Testis (tissue), 3 donors: ENCODE measurements around the gene NRG2. TPM values are rescaled to one million over a fixed set of nuclear protein-coding genes. Genes with fewer than 3 reads are reported as not detected.

Source experiments
- DNase-seq: peaks from one replicate; pipeline ENCODE4 v3.0.0-alpha.2; 2019
- H3K27ac ChIP-seq, 2 donors: fragments of 200-600 bp; sonication (generic); one replicate each; pipeline ENCODE4 v1.5.1; 2019
- H3K27me3 ChIP-seq: fragments of 200-600 bp; sonication (generic); one replicate; pipeline ENCODE4 v1.5.1; 2019
- H3K36me3 ChIP-seq: fragments of 200-600 bp; sonication (generic); one replicate; pipeline ENCODE4 v1.5.1; 2017; ENCODE audit warnings: low read depth; ENCODE audit errors: missing control alignments
- H3K4me1 ChIP-seq: fragments of 200-600 bp; sonication (generic); one replicate; pipeline ENCODE4 v1.5.1; 2019
- H3K4me3 ChIP-seq, 2 donors: fragments of 200-600 bp; sonication (generic); one replicate each; pipeline ENCODE4 v1.5.1; 2017 to 2019
- H3K9me3 ChIP-seq: fragments of 200-600 bp; sonication (generic); one replicate; pipeline ENCODE4 v1.5.1; 2017
- POLR2A ChIP-seq: fragments of 450-650 bp; IDR thresholded peaks from one replicate; pipeline ENCODE4 v1.6.1; 2017; ENCODE audit warnings: antibody characterized with exemption, mild to moderate bottlenecking, moderate library complexity
- WGBS, 2 donors: methylation state at CpG; one replicate each; pipeline ENCODE4 v1.1.5; 2018; 5-methylcytosine and 5-hydroxymethylcytosine counted together
- intact Hi-C: fragments of 100-400 bp; cut with DNase I; formaldehyde crosslinking; loops from one replicate; pipeline ENCODE4 v1.15.1; 2023; ENCODE audit warnings: low total_unique reads
- polyA plus RNA-seq: library from polyadenylated mRNA; stranded (reverse); fragments of 350-450 nt; fragmentation: Illumina TruSeq; extraction: RNeasy Lipid Tissue Mini Kit (QIAGEN cat#74804); gene quantifications from one replicate; pipeline ENCODE4 v1.2.3, GENCODE V29; 2014; ENCODE audit warnings: low read depth, low replicate concordance; ENCODE audit not compliant: insufficient read depth
- total RNA-seq, 2 donors: library from RNA; depleted of rRNA; stranded (reverse); fragments of >200 nt; gene quantifications; one replicate each; pipeline ENCODE4 v1.2.3, GENCODE V29; 2016
- TF ChIP-seq, protein P1 (sequence below), 3 experiments: fragments of 450-650 bp in 2 of 3; fragments of 200-600 bp in 1 of 3; sonication (generic) in 1 of 3; IDR thresholded peaks; one replicate each; pipeline ENCODE4 v1.5.1; 2016 to 2019; ENCODE audit warnings: antibody characterized with exemption in 3 of 3, mild to moderate bottlenecking in 2 of 3, moderate library complexity in 1 of 3

Gene NRG2
- total and polyA plus RNA-seq, 3 donors from 2014 or later = 4.8 to 23.2 (median 13.0) TPM

DNA sequence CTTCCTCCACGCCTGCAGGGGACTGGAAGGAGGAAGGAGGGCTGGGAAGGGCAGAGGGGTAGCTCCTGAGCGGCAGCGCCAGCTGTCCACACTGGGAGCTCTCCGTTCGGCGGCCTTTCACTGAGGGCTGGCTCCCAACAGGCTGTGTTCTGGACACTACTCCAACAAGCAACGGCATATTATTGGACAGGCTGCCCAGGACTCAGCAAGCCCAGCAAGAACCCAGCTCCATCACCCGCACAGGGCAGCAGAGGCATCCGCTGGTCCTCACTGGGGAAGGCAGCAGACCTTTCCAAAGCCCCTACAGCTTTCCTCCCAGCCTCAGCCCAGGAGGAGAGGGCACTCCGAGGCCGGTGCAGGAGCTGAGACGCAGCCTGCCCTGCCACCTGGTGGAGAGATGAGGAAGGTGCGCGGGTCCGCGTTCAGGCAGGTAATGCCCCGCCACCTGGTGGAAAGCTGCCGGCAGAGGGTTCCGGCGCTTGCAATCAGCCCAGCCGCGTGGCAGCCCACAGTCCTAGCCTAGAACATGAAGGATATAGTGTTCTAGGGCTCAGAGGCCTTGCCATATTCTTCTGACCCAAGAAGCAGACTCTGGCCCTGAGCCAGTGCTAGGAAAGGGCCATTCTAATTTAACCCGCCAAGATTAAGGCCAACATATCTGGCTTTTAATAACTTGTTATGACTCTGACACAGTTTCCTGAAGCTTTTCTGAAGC lies 74.4 kb downstream of the NRG2 start:
- 9 to 25% methylated on average over 7 to 23 of the region's 23 CpGs for WGBS, 2 donors
- peak overlapping the region; percentile 9 to 47 for H3K27ac ChIP-seq
- intact Hi-C loops = loop anchor here (5.0 to 10.0 kb wide), 2 partner anchors 94 to 181 kb away; no protein-coding TSS in a partner anchor

DNA sequence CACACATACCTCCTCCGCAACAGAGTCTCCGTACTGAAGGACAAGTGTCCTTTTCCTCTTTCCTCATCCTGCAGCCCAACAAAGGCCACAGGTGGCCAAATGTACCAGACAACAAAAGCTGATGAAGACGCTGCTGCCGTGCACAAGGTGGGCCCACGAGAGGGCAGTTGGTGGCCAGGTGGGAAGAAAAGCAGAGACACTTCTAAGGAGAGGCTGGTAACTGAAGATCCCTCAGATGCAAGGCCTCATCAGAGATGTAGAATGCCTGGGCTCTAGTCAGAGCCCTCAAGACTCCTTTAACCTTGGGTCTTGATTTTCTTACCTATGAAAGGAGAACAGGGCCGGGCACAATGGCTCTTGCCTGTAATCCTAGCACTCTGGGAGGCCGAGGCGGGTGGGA lies 75.7 kb downstream of the NRG2 start:
- peaks cover 13% of the 10 kb centered on the region for H3K4me1 ChIP-seq
- no peak overlapping the region for H3K4me3 ChIP-seq
- intact Hi-C loops = loop anchor here (5.0 to 10.0 kb wide), 2 partner anchors 93 to 180 kb away; no protein-coding TSS in a partner anchor
- H3K9me3 ChIP-seq = no peaks in the 10 kb centered on the region
- TF ChIP-seq, protein P1, sequence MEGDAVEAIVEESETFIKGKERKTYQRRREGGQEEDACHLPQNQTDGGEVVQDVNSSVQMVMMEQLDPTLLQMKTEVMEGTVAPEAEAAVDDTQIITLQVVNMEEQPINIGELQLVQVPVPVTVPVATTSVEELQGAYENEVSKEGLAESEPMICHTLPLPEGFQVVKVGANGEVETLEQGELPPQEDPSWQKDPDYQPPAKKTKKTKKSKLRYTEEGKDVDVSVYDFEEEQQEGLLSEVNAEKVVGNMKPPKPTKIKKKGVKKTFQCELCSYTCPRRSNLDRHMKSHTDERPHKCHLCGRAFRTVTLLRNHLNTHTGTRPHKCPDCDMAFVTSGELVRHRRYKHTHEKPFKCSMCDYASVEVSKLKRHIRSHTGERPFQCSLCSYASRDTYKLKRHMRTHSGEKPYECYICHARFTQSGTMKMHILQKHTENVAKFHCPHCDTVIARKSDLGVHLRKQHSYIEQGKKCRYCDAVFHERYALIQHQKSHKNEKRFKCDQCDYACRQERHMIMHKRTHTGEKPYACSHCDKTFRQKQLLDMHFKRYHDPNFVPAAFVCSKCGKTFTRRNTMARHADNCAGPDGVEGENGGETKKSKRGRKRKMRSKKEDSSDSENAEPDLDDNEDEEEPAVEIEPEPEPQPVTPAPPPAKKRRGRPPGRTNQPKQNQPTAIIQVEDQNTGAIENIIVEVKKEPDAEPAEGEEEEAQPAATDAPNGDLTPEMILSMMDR (IDR thresholded peaks at IDR 0.05) = no peak
- TF ChIP-seq POLR2A = no peak
- peak; percentile 13 for DNase-seq
- no peaks in the 10 kb centered on the region for H3K36me3 ChIP-seq
- H3K27ac ChIP-seq = no peak overlapping the region
- no peaks in the 10 kb centered on the region for H3K27me3 ChIP-seq
- 80 to 93% methylated on average over 5 to 8 of the region's 8 CpGs for WGBS, 2 donors

More for the DNA sequence above, 74.4 kb downstream of the NRG2 start:
- Histone ChIP-seq H3K9me3 (no peaks in the 10 kb centered on the region), H3K36me3 (no peaks in the 10 kb centered on the region), H3K4me1 (peaks cover 13% of the 10 kb centered on the region), H3K27me3 (no peaks in the 10 kb centered on the region), H3K4me3 (peak overlapping the region; percentile 14 to 24)
- peak; percentile 95 for DNase-seq
- TF ChIP-seq, protein P1 (IDR thresholded peaks at IDR 0.05) = peak; percentile 99 to 100 (median 100)
- no peak for TF ChIP-seq POLR2A

DNA sequence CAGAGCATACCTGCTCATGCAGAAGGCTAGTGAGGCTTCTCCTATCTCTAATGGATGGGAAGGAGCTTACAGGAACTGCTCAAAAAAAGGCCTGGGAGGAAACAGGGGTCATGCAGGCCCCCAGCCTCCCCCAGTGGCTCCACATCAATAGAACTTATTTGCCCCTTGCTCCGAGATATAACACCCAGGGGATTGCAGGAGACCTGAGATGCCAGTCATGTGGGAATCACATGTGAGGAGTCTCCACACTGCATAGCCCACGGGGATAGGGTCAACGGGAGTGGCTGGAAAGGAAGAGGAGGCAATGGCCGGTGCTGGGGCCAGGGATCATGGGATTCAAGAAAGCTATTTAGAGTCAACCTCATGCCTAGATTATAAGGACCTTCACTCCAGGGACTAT lies 76.2 kb downstream of the NRG2 start:
- WGBS, 2 donors = 87 to 96% methylated on average over 4 of the region's 4 CpGs
- H3K27me3 ChIP-seq = no peaks in the 10 kb centered on the region
- no peaks in the 10 kb centered on the region for H3K36me3 ChIP-seq
- peak; percentile 2 for DNase-seq
- TF ChIP-seq POLR2A = no peak
- TF ChIP-seq, protein P1 (IDR thresholded peaks at IDR 0.05) = no peak
- H3K27ac ChIP-seq = no peak overlapping the region
- intact Hi-C loops = loop anchor here (5.0 to 10.0 kb wide), 2 partner anchors 92 to 180 kb away; no protein-coding TSS in a partner anchor
- no peak overlapping the region for H3K4me3 ChIP-seq
- no peaks in the 10 kb centered on the region for H3K9me3 ChIP-seq
- peaks cover 16% of the 10 kb centered on the region for H3K4me1 ChIP-seq

DNA sequence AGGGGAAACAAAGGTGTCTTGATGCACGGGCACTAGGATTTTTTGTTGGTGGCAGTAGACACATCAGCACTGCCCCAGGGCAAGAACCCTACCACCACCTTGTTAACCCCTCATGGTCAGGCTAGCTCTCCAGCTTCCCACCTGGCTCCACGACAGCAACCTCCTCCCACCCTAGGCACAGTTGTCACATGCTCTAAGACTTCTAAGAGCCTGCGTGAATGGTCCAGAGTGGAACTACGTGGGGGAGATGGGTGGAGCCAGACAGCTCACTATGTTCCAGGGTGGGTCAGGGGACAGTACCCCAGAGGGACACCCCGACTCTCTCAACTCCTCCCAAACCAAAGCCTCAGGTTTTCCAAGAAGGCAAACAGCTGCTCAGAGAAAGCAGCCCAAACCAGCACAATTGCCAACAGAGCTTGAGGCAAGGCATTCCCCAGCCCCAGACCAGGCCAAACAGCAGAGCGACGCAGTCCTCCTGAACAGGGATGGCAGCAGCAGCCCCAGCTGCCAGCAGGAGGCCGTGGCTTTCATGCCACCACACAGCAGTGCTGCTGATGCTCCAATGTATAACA lies 78.0 kb downstream of the NRG2 start:
- Histone ChIP-seq H3K27me3 (no peaks in the 10 kb centered on the region), H3K36me3 (no peaks in the 10 kb centered on the region), H3K9me3 (no peaks in the 10 kb centered on the region), H3K27ac (no peak overlapping the region), H3K4me3 (no peak overlapping the region), H3K4me1 (peaks cover 27% of the 10 kb centered on the region)
- intact Hi-C loops = loop anchor here (5.0 to 10.0 kb wide), 2 partner anchors 90 to 178 kb away; no protein-coding TSS in a partner anchor
- DNase-seq = peak; percentile 32
- TF ChIP-seq, protein P1 (IDR thresholded peaks at IDR 0.05) = no peak
- no peak for TF ChIP-seq POLR2A
- WGBS, 2 donors = 67 to 86% methylated on average over 4 to 8 of the region's 8 CpGs
